H9 (cell line): ENCODE data around the gene HMGB4. TPM values are rescaled to one million over a fixed set of nuclear protein-coding genes. Genes with fewer than 3 reads are reported as not detected.

ENCODE experiments used
- DNase-seq: peaks from one replicate; pipeline ENCODE4 v3.0.0-alpha.2; 2017
- H2AFZ ChIP-seq: one replicate; pipeline ENCODE4 v1.6.1; 2013; ENCODE audit warnings: mild to moderate bottlenecking, low read length, control low read depth, moderate library complexity
- H2AK5ac ChIP-seq: 2 replicates; pipeline ENCODE4 v1.6.1; 2013; ENCODE audit warnings: low read length, control low read depth, mixed read lengths; ENCODE audit not compliant: insufficient read length
- H2BK120ac ChIP-seq: one replicate; pipeline ENCODE4 v1.6.1; 2013; ENCODE audit warnings: low read depth, mild to moderate bottlenecking, low read length, control low read depth, inconsistent platforms; ENCODE audit not compliant: poor library complexity, severe bottlenecking
- H2BK12ac ChIP-seq: 2 replicates; pipeline ENCODE4 v1.6.1; 2013; ENCODE audit warnings: low read length, control low read depth, mixed read lengths, low read depth; ENCODE audit not compliant: insufficient read length
- H2BK15ac ChIP-seq: 2 replicates; pipeline ENCODE4 v1.6.1; 2013; ENCODE audit warnings: low read depth, low read length, control low read depth
- H2BK20ac ChIP-seq: one replicate; pipeline ENCODE4 v1.6.1; 2013; ENCODE audit warnings: low read depth, mild to moderate bottlenecking, low read length, control low read depth, inconsistent platforms; ENCODE audit not compliant: poor library complexity, severe bottlenecking
- H2BK5ac ChIP-seq: 2 replicates; pipeline ENCODE4 v1.6.1; 2013; ENCODE audit warnings: low read length, control low read depth, mixed read lengths; ENCODE audit not compliant: insufficient read length
- H3K14ac ChIP-seq: 2 replicates; pipeline ENCODE4 v1.6.1; 2013; ENCODE audit warnings: low read length, control low read depth; ENCODE audit not compliant: insufficient read depth
- H3K18ac ChIP-seq: 2 replicates; pipeline ENCODE4 v1.6.1; 2013; ENCODE audit warnings: low read depth, mild to moderate bottlenecking, mixed read lengths, low read length, control low read depth; ENCODE audit not compliant: insufficient read length
- H3K23ac ChIP-seq: 2 replicates; pipeline ENCODE4 v1.6.1; 2013; ENCODE audit warnings: low read length, control low read depth, mixed read lengths, low read depth; ENCODE audit not compliant: insufficient read length
- H3K23me2 ChIP-seq: 2 replicates; pipeline ENCODE4 v1.6.1; 2013; ENCODE audit warnings: low read depth, mild to moderate bottlenecking, mixed read lengths, low read length, control low read depth; ENCODE audit not compliant: insufficient read length, poor library complexity, severe bottlenecking
- H3K27ac ChIP-seq: 2 replicates; pipeline ENCODE4 v1.5.1; 2013; ENCODE audit warnings: low read length, control low read depth, mixed read lengths, low read depth; ENCODE audit not compliant: insufficient read length
- H3K27me3 ChIP-seq: 2 replicates; pipeline ENCODE4 v1.6.1; 2013; ENCODE audit warnings: low read length, control low read depth, inconsistent platforms; ENCODE audit not compliant: insufficient read depth
- H3K4ac ChIP-seq: 2 replicates; pipeline ENCODE4 v1.6.1; 2013; ENCODE audit warnings: low read depth, mild to moderate bottlenecking, control low read depth, inconsistent platforms, low read length, moderate library complexity
- H3K4me1 ChIP-seq: 2 replicates; pipeline ENCODE4 v1.6.1; 2013; ENCODE audit warnings: low read length, control low read depth, inconsistent platforms; ENCODE audit not compliant: insufficient read depth
- H3K4me2 ChIP-seq: 2 replicates; pipeline ENCODE4 v1.6.1; 2013; ENCODE audit warnings: low read length, control low read depth, mixed read lengths; ENCODE audit not compliant: insufficient read length, insufficient read depth
- H3K56ac ChIP-seq: 2 replicates; pipeline ENCODE4 v1.6.1; 2013; ENCODE audit warnings: low read depth, mild to moderate bottlenecking, mixed read lengths, low read length, control low read depth; ENCODE audit not compliant: insufficient read length
- H3K79me1 ChIP-seq: 2 replicates; pipeline ENCODE4 v1.6.1; 2013; ENCODE audit warnings: low read depth, mild to moderate bottlenecking, moderate library complexity, low read length, control low read depth, inconsistent platforms; ENCODE audit not compliant: insufficient read depth, poor library complexity, severe bottlenecking
- H3K79me2 ChIP-seq: 2 replicates; pipeline ENCODE4 v1.6.1; 2013; ENCODE audit warnings: low read length, control low read depth, inconsistent platforms; ENCODE audit not compliant: insufficient read depth
- H3K9ac ChIP-seq: 2 replicates; pipeline ENCODE4 v1.6.1; 2013; ENCODE audit warnings: low read length, control low read depth, mixed read lengths; ENCODE audit not compliant: insufficient read length; ENCODE audit errors: extremely low read depth
- H3K9me3 ChIP-seq: one replicate; pipeline ENCODE4 v1.6.1; 2013; ENCODE audit warnings: low read depth, low read length, inconsistent platforms; ENCODE audit not compliant: control insufficient read depth
- H3T11ph ChIP-seq: one replicate; pipeline ENCODE4 v1.6.1; 2013; ENCODE audit warnings: mild to moderate bottlenecking, low read length, control low read depth, inconsistent platforms
- H4K20me1 ChIP-seq: one replicate; pipeline ENCODE4 v1.6.1; 2013; ENCODE audit not compliant: control insufficient read depth, insufficient read length, insufficient read depth
- H4K5ac ChIP-seq: 2 replicates; pipeline ENCODE4 v1.6.1; 2013; ENCODE audit warnings: low read depth, mild to moderate bottlenecking, mixed read lengths, low read length, control low read depth; ENCODE audit not compliant: insufficient read length
- H4K8ac ChIP-seq: replicated peaks from 2 replicates; pipeline ENCODE4 v1.6.1; 2013; ENCODE audit warnings: low read length, control low read depth, mixed read lengths, low read depth; ENCODE audit not compliant: insufficient read length
- H4K91ac ChIP-seq: 2 replicates; pipeline ENCODE4 v1.6.1; 2013; ENCODE audit warnings: low read depth, mild to moderate bottlenecking, moderate library complexity, mixed read lengths, low read length, control low read depth; ENCODE audit not compliant: insufficient read length
- H3K27ac Mint-ChIP-seq, 3 experiments: 2 replicates in 2 of 3; 3 replicates in 1 of 3; pipeline ENCODE4 v1.8.0; 2020 to 2021; ENCODE audit warnings: mixed read lengths in 3 of 3, mild to moderate bottlenecking in 1 of 3, moderate library complexity in 1 of 3
- H3K27me3 Mint-ChIP-seq: 2 replicates; pipeline ENCODE4 v1.8.0; 2021; ENCODE audit warnings: low read depth, mild to moderate bottlenecking, moderate library complexity, mixed read lengths
- H3K36me3 Mint-ChIP-seq, 3 experiments: 2 replicates in 2 of 3; 3 replicates in 1 of 3; pipeline ENCODE4 v1.8.0; 2020 to 2021; ENCODE audit warnings: low read depth in 3 of 3, mixed read lengths in 3 of 3; ENCODE audit not compliant: insufficient read depth in 1 of 3
- H3K4me1 Mint-ChIP-seq, 2 experiments: 2 replicates each; pipeline ENCODE4 v1.8.0; 2020; ENCODE audit warnings: mixed read lengths in 2 of 2
- H3K4me3 Mint-ChIP-seq, 2 experiments: 2 replicates in 1 of 2; 3 replicates in 1 of 2; pipeline ENCODE4 v1.8.0; 2020 to 2021; ENCODE audit warnings: mild to moderate bottlenecking in 2 of 2, mixed read lengths in 2 of 2, moderate library complexity in 1 of 2
- H3K9me3 Mint-ChIP-seq, 2 experiments: 2 replicates in 1 of 2; 3 replicates in 1 of 2; pipeline ENCODE4 v1.8.0; 2020; ENCODE audit warnings: mild to moderate bottlenecking in 2 of 2, mixed read lengths in 2 of 2, moderate library complexity in 1 of 2
- WGBS: extraction: QIAGEN DNeasy Blood & Tissue Kit; methylation state at CpG from one replicate; pipeline ENCODE4 v1.1.7; 2013; ENCODE audit warnings: missing lambda C conversion rate, low lambda C conversion rate, mixed read lengths; ENCODE audit not compliant: insufficient read length; ENCODE audit errors: extremely low coverage; 5-methylcytosine and 5-hydroxymethylcytosine counted together
- total RNA-seq: library from RNA; stranded (reverse); gene quantifications from 2 replicates; pipeline ENCODE4 v1.2.1, GENCODE V29; 2021
- TF ChIP-seq, protein P1 (sequence below): fragments of 200-600 bp; sonication (generic); conservative IDR thresholded peaks from 3 replicates; pipeline ENCODE4 v1.8.0; 2021; ENCODE audit warnings: antibody characterized with exemption, mild to moderate bottlenecking

HMGB4 gene
- total RNA-seq, 1 experiment from 2014 or later, result not detected

GRCh38 chr1:33878392-33878791, 14.5 kb downstream of the HMGB4 start:
- Histone ChIP-seq H2BK12ac (no peak overlapping the region), H2AK5ac (no peak overlapping the region), H3K9ac (no peak overlapping the region), H3K56ac (no peak overlapping the region), H2BK5ac (no peak overlapping the region), H3K4ac (no peak overlapping the region), H4K8ac (no peak overlapping the region), H2AFZ (no peak overlapping the region), H3K14ac (no peak overlapping the region), H2BK20ac (no peak overlapping the region), H3K79me1 (no peaks in the 10 kb centered on the region), H3K4me2 (no peak overlapping the region), H4K91ac (no peak overlapping the region), H3K79me2 (no peaks in the 10 kb centered on the region), H4K20me1 (no peaks in the 10 kb centered on the region), H4K5ac (no peak overlapping the region), H3K4me1 (no peaks in the 10 kb centered on the region), H3K27ac (no peak overlapping the region), H3K27me3 (no peaks in the 10 kb centered on the region), H3T11ph (no peak overlapping the region), H3K9me3 (no peaks in the 10 kb centered on the region), H2BK15ac (no peak overlapping the region), H3K23ac (no peak overlapping the region), H3K18ac (no peak overlapping the region), H2BK120ac (no peak overlapping the region), H3K23me2 (no peaks in the 10 kb centered on the region)
- Mint-ChIP-seq H3K4me1 (no peaks in the 10 kb centered on the region), H3K9me3 (peaks cover 0 to 2% of the 10 kb centered on the region in 2 experiments; a peak in 1 of 5 replicates), H3K36me3 (peaks cover 0 to 1% (median 0%) of the 10 kb centered on the region in 3 experiments; a peak in 3 of 7 replicates), H3K4me3 (no peak overlapping the region), H3K27ac (0 out of 7 replicates have a peak overlapping the region, but pooled peaks of 1 of the 3 experiments have one; percentile 20), H3K27me3 (peaks cover 4% of the 10 kb centered on the region)
- DNase-seq, result no peak
- no CpG with 5 or more reads among the region's 2 CpGs for WGBS
- TF ChIP-seq, protein P1, sequence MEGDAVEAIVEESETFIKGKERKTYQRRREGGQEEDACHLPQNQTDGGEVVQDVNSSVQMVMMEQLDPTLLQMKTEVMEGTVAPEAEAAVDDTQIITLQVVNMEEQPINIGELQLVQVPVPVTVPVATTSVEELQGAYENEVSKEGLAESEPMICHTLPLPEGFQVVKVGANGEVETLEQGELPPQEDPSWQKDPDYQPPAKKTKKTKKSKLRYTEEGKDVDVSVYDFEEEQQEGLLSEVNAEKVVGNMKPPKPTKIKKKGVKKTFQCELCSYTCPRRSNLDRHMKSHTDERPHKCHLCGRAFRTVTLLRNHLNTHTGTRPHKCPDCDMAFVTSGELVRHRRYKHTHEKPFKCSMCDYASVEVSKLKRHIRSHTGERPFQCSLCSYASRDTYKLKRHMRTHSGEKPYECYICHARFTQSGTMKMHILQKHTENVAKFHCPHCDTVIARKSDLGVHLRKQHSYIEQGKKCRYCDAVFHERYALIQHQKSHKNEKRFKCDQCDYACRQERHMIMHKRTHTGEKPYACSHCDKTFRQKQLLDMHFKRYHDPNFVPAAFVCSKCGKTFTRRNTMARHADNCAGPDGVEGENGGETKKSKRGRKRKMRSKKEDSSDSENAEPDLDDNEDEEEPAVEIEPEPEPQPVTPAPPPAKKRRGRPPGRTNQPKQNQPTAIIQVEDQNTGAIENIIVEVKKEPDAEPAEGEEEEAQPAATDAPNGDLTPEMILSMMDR, result no peak
